Thoracic aorta (tissue), 2 donors: Measurements from ENCODE around the gene PPP1R1B. TPM values are rescaled to one million over a fixed set of nuclear protein-coding genes. Genes with fewer than 3 reads are reported as not detected.

Experiments
- ATAC-seq: fragments of 150-250 bp; one replicate; pipeline ENCODE4 v1.8.0; 2017; ENCODE audit warnings: low read depth; ENCODE audit not compliant: insufficient number of reproducible peaks, low FRiP score
- DNase-seq: peaks from one replicate; pipeline ENCODE4 v3.0.0-alpha.2; 2020; ENCODE audit warnings: low spot score
- H3K27ac ChIP-seq, 2 donors: fragments of 200-600 bp; sonication (generic); 1 replicate in 1 of 2; 2 replicates in 1 of 2; pipeline ENCODE4 v1.5.1; 2016; ENCODE audit warnings: mild to moderate bottlenecking in 2 of 2, moderate library complexity in 2 of 2
- H3K27me3 ChIP-seq: fragments of 200-600 bp; sonication (generic); replicated peaks from 2 replicates; pipeline ENCODE4 v1.6.0; 2016; ENCODE audit warnings: mild to moderate bottlenecking; ENCODE audit not compliant: insufficient read depth
- H3K36me3 ChIP-seq: fragments of 200-600 bp; sonication (generic); one replicate; pipeline ENCODE4 v1.5.1; 2016
- H3K4me1 ChIP-seq, 2 donors: fragments of 200-600 bp; sonication (generic); 1 replicate in 1 of 2; 2 replicates in 1 of 2; pipeline versions ENCODE4 v1.5.1 to v1.6.0; 2016; ENCODE audit warnings: low read depth in 2 of 2, mild to moderate bottlenecking in 1 of 2; ENCODE audit not compliant: control insufficient read depth in 1 of 2
- H3K4me3 ChIP-seq: fragments of 200-600 bp; sonication (generic); 2 replicates; pipeline ENCODE4 v1.5.1; 2016; ENCODE audit warnings: mild to moderate bottlenecking
- H3K9me3 ChIP-seq: fragments of 200-600 bp; sonication (generic); 2 replicates; pipeline ENCODE4 v1.5.1; 2016
- CTCF ChIP-seq: fragments of 200-600 bp; sonication (generic); IDR thresholded peaks from one replicate; pipeline ENCODE4 v1.5.1; 2019; ENCODE audit warnings: antibody characterized with exemption
- total RNA-seq, 2 donors: library from RNA; depleted of rRNA; stranded (reverse); fragments of >200 nt; gene quantifications; one replicate each; pipeline versions ENCODE4 v1.1.0 to v1.2.3, GENCODE V29; 2016

Gene PPP1R1B
- total RNA-seq, 2 donors from 2014 or later: 0.27 to 2.1 TPM

GRCh38 chr17:39662551-39663339 is 36.0 kb downstream of the PPP1R1B start:
- DNase-seq (no peak), ATAC-seq (no peak)
- H3K4me1 ChIP-seq: peaks cover 16 to 54% of the 10 kb centered on the region in 2 donors
- H3K4me3 ChIP-seq: no peak overlapping the region
- peaks cover 22% of the 10 kb centered on the region for H3K36me3 ChIP-seq
- peak overlapping the region; percentile 30 to 43 for H3K27ac ChIP-seq
- no peaks in the 10 kb centered on the region for H3K27me3 ChIP-seq
- no peaks in the 10 kb centered on the region for H3K9me3 ChIP-seq
- no peak for TF ChIP-seq CTCF

DNA sequence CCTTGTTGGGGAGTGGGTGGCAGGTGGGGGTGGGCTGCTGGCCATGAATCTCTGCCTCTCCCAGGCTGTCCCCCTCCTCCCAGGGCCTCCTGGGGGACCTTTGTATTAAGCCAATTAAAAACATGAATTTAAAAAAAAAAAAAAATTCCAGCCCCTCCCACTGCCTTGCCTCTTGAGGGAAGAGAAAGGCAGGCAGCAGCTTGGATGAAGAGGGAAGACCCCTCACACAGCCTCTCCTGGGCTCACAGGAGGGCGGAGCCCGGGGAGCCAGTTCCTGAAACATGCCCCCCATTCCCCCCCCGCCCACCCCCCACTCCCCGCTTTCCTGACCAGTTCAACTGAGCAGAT is 36.6 kb downstream of the PPP1R1B start:
- TF ChIP-seq CTCF: no peak
- Histone ChIP-seq H3K27ac (peak overlapping the region; percentile 43 to 59), H3K27me3 (no peaks in the 10 kb centered on the region), H3K36me3 (peaks cover 21% of the 10 kb centered on the region), H3K9me3 (no peaks in the 10 kb centered on the region), H3K4me1 (peaks cover 22 to 60% of the 10 kb centered on the region in 2 donors), H3K4me3 (no peak overlapping the region)
- no peak for DNase-seq
- ATAC-seq: no peak

GRCh38 chr17:39663688-39664580 is 37.2 kb downstream of the PPP1R1B start:
- H3K4me3 ChIP-seq: no peak overlapping the region
- ATAC-seq (no peak), DNase-seq (no peak)
- H3K4me1 ChIP-seq: peaks cover 22 to 65% of the 10 kb centered on the region in 2 donors
- H3K27me3 ChIP-seq: no peaks in the 10 kb centered on the region
- no peaks in the 10 kb centered on the region for H3K9me3 ChIP-seq
- H3K36me3 ChIP-seq: peaks cover 16% of the 10 kb centered on the region
- peak overlapping the region; percentile 59 to 77 for H3K27ac ChIP-seq
- TF ChIP-seq CTCF: no peak

- no peak for TF ChIP-seq CTCF
- Histone ChIP-seq H3K4me1 (peaks cover 22 to 65% of the 10 kb centered on the region in 2 donors), H3K27me3 (no peaks in the 10 kb centered on the region), H3K9me3 (no peaks in the 10 kb centered on the region), H3K27ac (peak within 1 kb of the TSS; percentile 59 to 77), H3K36me3 (peaks cover 10% of the 10 kb centered on the region), H3K4me3 (peak within 1 kb of the TSS; percentile 69)
- DNase-seq (no peak), ATAC-seq (no peak)
These were observed 38.1 kb downstream of the PPP1R1B start, which contains the start of gene TCAP for GRCh38 chr17:39664581-39665561. Gene TCAP, plus strand, starts transcription at chr17:39665349. Its CDS starts 11 bp downstream, at chr17:39665360.
